ENCODE measurements around the gene JAML.

DNA sequence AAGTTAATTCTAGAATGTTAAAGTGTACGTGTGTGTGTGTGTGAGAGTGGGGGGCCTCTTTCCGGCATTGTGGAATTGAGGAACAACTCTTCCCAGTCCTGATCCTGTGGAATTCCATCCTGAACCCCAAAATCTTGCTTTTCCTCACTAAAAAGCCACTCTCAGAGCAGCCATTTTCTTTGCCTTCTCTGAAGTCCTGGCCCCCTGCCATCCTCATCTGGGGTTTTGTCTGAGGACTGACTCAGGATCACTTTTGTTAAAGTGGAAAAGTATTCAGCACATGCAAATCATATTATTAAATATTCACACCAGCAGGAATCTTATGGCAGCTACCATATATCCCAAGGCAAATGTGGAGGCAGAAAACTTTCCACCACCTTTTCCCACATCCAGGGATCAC, 76.0 kb downstream of the JAML start:
- no peak for TF ChIP-seq POLR2A (IDR thresholded peaks at IDR 0.05)
- TF ChIP-seq, protein P1, sequence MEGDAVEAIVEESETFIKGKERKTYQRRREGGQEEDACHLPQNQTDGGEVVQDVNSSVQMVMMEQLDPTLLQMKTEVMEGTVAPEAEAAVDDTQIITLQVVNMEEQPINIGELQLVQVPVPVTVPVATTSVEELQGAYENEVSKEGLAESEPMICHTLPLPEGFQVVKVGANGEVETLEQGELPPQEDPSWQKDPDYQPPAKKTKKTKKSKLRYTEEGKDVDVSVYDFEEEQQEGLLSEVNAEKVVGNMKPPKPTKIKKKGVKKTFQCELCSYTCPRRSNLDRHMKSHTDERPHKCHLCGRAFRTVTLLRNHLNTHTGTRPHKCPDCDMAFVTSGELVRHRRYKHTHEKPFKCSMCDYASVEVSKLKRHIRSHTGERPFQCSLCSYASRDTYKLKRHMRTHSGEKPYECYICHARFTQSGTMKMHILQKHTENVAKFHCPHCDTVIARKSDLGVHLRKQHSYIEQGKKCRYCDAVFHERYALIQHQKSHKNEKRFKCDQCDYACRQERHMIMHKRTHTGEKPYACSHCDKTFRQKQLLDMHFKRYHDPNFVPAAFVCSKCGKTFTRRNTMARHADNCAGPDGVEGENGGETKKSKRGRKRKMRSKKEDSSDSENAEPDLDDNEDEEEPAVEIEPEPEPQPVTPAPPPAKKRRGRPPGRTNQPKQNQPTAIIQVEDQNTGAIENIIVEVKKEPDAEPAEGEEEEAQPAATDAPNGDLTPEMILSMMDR (IDR thresholded peaks at IDR 0.05): no peak
- TF ChIP-seq EP300 (IDR thresholded peaks at IDR 0.05; ENCODE audit: low read depth): no peak
- TF ChIP-seq POLR2AphosphoS5 (IDR thresholded peaks at IDR 0.05): no peak
